ENCODE data around the gene ABCB4. TPM values are rescaled to one million over a fixed set of nuclear protein-coding genes. Genes with fewer than 3 reads are reported as not detected.

ABCB4 gene
- total RNA-seq: under 1 TPM in 3 of 6 donors, not detected in 3; 0.06 to 0.47 (median 0.15) TPM

DNA sequence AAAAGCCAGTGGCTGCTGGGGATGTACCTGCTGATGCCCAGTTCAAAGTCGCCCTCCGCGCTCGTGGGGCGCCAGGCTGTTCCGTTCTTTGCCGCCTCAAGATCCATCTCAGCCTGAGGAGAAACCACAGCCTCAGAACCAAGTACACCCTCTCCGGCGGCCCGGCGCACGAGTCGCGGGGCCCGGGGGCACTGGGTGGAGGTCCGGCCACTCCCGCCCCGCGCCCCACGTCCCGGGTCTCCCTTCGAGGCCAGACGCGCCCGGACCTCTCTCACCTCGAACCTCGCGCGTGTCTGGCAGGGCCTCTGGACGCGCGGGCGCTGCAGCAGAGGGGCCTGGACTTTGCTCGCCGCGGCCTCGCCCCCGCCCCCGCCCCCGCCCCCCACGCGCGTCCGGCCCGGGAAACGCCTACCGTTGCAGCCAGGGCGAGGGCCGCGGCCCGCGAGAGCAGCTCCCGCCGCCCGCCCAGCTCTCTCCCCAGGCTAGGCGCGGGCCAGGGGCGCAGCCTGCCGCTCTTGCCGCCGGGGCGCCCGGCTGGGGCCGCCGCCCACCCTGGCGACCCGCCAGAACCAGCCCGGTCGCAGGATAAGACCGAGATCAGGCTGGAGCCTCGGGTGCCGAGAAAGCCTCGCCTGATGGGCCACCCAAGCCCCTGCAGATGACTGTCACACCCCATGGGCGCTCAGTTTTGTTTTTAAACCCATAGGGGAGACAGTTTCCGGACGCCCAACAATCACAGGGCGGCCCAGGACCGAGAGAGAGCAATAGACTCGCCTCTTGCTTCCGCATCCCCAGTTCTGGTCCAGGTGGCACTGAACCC lies at the start of gene ABCB4:
Gene ABCB4 (minus strand): TSS at position 322 of the 820 bp plus-strand sequence. CDS start 215 bp downstream, at position 107.
- peak in 1 of 2 donors; percentile 86 for DNase-seq
- H3K4me1 ChIP-seq: peaks cover 6 to 18% (median 9%) of the 10 kb centered on the region in 4 donors
- no peaks in the 10 kb centered on the region for H3K9me3 ChIP-seq
- no peaks in the 10 kb centered on the region for H3K36me3 ChIP-seq
- ATAC-seq (ENCODE audit: low FRiP score in 2 of 2): peak in 1 of 2 donors; percentile 72
- H3K27me3 ChIP-seq: peaks cover 0 to 11% (median 3%) of the 10 kb centered on the region in 4 donors
- no peak within 1 kb of the TSS for H3K27ac ChIP-seq
- no peak for TF ChIP-seq POLR2AphosphoS5 (IDR thresholded peaks at IDR 0.05)
- peak within 1 kb of the TSS in 3 of 4 donors; percentile 32 to 49 (median 48) for H3K4me3 ChIP-seq
- 25 to 50% methylated on average over 6 to 20 of the region's 80 CpGs for WGBS, 2 donors

DNA sequence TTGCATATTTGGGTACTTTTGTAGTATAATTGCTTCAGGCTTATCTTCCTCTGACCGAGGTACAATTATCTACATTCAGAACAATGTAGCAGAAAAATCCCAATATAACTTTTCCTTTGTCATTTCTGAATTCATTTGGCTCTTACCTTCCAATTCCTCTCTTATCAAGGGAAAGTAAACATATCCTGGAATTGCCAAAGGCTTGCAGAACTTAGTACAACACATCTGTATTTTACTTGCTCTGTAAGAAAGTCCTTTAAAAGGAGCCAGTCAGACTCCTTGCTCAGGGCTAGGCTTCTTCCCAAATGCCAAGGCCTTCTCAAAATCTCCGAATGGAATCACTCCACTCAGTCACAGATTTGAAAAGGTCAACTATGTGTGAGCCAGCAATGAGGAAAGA lies 43.3 kb upstream of the ABCB4 start:
- no peaks in the 10 kb centered on the region for H3K27me3 ChIP-seq
- H3K36me3 ChIP-seq: no peaks in the 10 kb centered on the region
- ATAC-seq (ENCODE audit: low FRiP score in 2 of 2): no peak
- 66 to 71% methylated on average over 2 of the region's 2 CpGs for WGBS, 2 donors
- no peak overlapping the region for H3K27ac ChIP-seq
- DNase-seq: no peak
- H3K4me1 ChIP-seq: no peaks in the 10 kb centered on the region
- H3K4me3 ChIP-seq: no peak overlapping the region
- no peaks in the 10 kb centered on the region for H3K9me3 ChIP-seq
- TF ChIP-seq POLR2AphosphoS5 (IDR thresholded peaks at IDR 0.05) (no peak), POLR2A (IDR thresholded peaks at IDR 0.05) (no peak), EP300 (IDR thresholded peaks at IDR 0.05) (no peak)
- TF ChIP-seq, protein P1, sequence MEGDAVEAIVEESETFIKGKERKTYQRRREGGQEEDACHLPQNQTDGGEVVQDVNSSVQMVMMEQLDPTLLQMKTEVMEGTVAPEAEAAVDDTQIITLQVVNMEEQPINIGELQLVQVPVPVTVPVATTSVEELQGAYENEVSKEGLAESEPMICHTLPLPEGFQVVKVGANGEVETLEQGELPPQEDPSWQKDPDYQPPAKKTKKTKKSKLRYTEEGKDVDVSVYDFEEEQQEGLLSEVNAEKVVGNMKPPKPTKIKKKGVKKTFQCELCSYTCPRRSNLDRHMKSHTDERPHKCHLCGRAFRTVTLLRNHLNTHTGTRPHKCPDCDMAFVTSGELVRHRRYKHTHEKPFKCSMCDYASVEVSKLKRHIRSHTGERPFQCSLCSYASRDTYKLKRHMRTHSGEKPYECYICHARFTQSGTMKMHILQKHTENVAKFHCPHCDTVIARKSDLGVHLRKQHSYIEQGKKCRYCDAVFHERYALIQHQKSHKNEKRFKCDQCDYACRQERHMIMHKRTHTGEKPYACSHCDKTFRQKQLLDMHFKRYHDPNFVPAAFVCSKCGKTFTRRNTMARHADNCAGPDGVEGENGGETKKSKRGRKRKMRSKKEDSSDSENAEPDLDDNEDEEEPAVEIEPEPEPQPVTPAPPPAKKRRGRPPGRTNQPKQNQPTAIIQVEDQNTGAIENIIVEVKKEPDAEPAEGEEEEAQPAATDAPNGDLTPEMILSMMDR (IDR thresholded peaks at IDR 0.05): no peak

DNA sequence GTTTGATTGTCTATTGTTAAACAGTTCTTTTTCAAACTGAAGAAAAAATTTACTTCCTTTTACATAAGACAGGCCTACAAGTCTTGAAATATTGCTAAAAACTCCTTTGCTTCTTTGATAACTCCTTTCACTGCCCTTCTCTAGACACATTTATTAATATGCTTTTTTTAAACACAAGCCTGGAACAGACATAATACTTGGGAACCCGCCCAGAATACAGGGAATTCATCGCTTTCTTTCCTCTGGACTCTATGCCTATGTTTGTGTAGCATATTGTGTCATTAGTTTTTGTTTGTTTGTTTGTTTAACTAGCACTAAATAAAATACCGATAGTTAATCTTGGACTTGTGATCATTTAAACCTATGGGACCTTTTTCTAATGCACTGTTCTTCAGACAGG lies 42.4 kb upstream of the ABCB4 start:
- no peak for ATAC-seq (ENCODE audit: low FRiP score in 2 of 2)
- WGBS, 2 donors: 81 to 86% methylated on average over 3 of the region's 3 CpGs

DNA sequence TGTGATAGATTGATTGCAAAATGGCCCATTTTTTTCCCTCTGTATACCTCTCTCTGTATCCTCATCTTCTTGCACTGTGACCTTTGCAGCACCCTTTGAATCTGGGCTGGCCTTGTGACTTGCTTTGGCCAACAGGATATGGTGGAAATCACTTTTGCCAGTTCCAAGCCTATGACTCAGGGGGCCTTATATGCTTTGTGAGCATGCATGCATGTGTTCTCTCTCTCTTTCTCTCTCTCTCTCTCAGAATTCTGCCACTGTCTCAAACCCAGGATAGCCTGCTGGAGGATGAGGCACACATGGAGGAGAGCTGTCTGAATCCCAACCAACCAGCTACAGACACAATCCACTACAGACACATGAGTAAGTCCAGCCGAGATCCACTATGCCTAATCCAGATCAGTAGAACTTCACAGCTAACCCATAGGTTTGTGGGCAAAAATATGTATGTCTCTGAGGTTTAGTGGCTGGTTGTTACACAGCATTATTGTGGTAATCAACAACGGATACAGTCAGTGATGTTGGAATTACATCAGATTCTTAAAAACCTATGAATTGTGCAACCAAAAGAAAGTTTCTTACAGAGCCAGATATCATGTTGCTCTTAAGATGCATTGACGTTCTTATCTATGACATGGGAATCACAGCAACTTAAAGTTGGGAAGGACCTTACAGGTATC lies 41.8 kb upstream of the ABCB4 start:
- TF ChIP-seq, protein P1 (IDR thresholded peaks at IDR 0.05): no peak
- TF ChIP-seq POLR2AphosphoS5 (IDR thresholded peaks at IDR 0.05): no peak
- Histone ChIP-seq H3K4me1 (no peaks in the 10 kb centered on the region), H3K4me3 (no peak overlapping the region), H3K36me3 (no peaks in the 10 kb centered on the region), H3K27ac (no peak overlapping the region), H3K27me3 (no peaks in the 10 kb centered on the region), H3K9me3 (no peaks in the 10 kb centered on the region)
- ATAC-seq (ENCODE audit: low FRiP score in 2 of 2) (peak in 1 of 2 donors; percentile 22), DNase-seq (no peak)
- 45 to 69% methylated on average over 3 of the region's 3 CpGs for WGBS, 2 donors

More for the DNA sequence above, 42.4 kb upstream of the ABCB4 start:
- no peak overlapping the region for H3K27ac ChIP-seq
- TF ChIP-seq POLR2A (IDR thresholded peaks at IDR 0.05) (no peak), EP300 (IDR thresholded peaks at IDR 0.05) (no peak), POLR2AphosphoS5 (IDR thresholded peaks at IDR 0.05) (no peak)
- TF ChIP-seq, protein P1 (IDR thresholded peaks at IDR 0.05): no peak
- no peaks in the 10 kb centered on the region for H3K4me1 ChIP-seq
- no peaks in the 10 kb centered on the region for H3K27me3 ChIP-seq
- H3K9me3 ChIP-seq: no peaks in the 10 kb centered on the region
- DNase-seq: no peak
- no peak overlapping the region for H3K4me3 ChIP-seq
- no peaks in the 10 kb centered on the region for H3K36me3 ChIP-seq

DNA sequence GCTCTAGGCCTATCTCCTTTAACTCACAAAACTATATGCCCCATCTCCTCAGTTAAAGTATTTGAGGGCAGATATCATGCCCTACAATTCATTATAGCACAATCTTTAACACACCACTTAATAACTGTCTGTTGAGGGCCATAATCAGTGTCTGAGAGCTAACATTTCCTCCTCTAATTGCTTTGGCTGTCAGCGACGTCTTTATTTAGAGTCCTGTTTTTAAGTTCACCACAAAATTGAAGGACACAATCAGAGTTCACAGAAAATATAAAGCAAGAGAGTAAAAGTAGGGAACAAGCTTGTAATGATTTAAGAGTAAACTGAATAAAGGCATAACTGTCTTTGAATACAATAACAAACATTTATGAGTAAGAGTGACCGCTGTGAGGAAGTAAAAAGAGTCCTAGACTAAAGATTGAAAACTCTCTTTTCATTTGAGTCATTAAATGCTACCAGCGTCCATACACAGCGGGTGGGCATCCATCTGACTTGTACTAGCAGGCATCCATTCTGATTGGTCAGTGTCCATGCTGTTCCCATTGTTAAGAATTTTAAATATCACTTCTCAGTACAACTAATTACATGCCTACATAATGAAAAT lies 38.4 kb upstream of the ABCB4 start:
- TF ChIP-seq EP300 (IDR thresholded peaks at IDR 0.05) (no peak), POLR2A (IDR thresholded peaks at IDR 0.05) (no peak), POLR2AphosphoS5 (IDR thresholded peaks at IDR 0.05) (no peak)
- TF ChIP-seq, protein P1 (IDR thresholded peaks at IDR 0.05): no peak
- WGBS, 2 donors: 84 to 86% methylated on average over 5 of the region's 5 CpGs
- H3K27me3 ChIP-seq: no peaks in the 10 kb centered on the region
- H3K4me1 ChIP-seq: no peaks in the 10 kb centered on the region
- H3K4me3 ChIP-seq: no peak overlapping the region
- H3K27ac ChIP-seq: no peak overlapping the region
- no peak for DNase-seq
- no peak for ATAC-seq (ENCODE audit: low FRiP score in 2 of 2)
- H3K36me3 ChIP-seq: no peaks in the 10 kb centered on the region
- H3K9me3 ChIP-seq: no peaks in the 10 kb centered on the region

Measured in upper lobe of left lung (tissue), 6 donors.